ENCODE data around the gene EIPR1. TPM values are rescaled to one million over a fixed set of nuclear protein-coding genes. Genes with fewer than 3 reads are reported as not detected.

Gene EIPR1
- total RNA-seq, 1 experiment from 2014 or later = 40.4 TPM

DNA sequence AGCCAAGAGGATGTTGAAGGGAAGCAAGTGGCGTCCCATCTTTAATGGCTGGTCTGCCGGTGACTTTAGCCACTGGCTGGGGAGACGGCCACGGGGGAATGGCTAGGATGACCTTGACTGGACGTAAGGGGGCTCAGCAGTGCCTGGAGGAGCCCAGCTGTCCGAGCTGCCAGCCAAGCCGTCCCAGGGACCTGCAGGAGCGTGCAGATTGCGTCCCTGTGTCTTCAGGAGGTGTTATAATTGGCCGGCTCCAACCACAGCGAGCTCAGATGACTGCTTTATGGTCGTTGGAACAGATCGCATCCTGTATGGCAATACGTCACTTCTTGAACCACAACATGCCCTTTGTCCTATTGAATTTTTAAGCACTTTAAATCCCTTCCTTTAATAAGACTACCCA is 204.6 kb downstream of the EIPR1 start:
- no peak overlapping the region for H3K4me2 ChIP-seq
- H3K36me3 ChIP-seq (ENCODE audit: low read depth) = no peaks in the 10 kb centered on the region
- no peaks in the 10 kb centered on the region for H3K27me3 ChIP-seq (ENCODE audit: insufficient read depth, low read depth)
- BruUV-seq (replicated peaks) = no TSS peak
- H4K20me1 ChIP-seq (ENCODE audit: insufficient read depth) = no peaks in the 10 kb centered on the region
- no peaks in the 10 kb centered on the region for H3K4me1 ChIP-seq (replicated peaks; ENCODE audit: insufficient read depth)
- no peaks in the 10 kb centered on the region for H3K9me3 ChIP-seq (ENCODE audit: insufficient read depth, low read depth)
- no peaks in the 10 kb centered on the region for H3F3A ChIP-seq (ENCODE audit: insufficient read depth, low read depth)
- TF ChIP-seq, protein P1, sequence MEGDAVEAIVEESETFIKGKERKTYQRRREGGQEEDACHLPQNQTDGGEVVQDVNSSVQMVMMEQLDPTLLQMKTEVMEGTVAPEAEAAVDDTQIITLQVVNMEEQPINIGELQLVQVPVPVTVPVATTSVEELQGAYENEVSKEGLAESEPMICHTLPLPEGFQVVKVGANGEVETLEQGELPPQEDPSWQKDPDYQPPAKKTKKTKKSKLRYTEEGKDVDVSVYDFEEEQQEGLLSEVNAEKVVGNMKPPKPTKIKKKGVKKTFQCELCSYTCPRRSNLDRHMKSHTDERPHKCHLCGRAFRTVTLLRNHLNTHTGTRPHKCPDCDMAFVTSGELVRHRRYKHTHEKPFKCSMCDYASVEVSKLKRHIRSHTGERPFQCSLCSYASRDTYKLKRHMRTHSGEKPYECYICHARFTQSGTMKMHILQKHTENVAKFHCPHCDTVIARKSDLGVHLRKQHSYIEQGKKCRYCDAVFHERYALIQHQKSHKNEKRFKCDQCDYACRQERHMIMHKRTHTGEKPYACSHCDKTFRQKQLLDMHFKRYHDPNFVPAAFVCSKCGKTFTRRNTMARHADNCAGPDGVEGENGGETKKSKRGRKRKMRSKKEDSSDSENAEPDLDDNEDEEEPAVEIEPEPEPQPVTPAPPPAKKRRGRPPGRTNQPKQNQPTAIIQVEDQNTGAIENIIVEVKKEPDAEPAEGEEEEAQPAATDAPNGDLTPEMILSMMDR (conservative IDR thresholded peaks at IDR 0.05) = no peak
- TF ChIP-seq EZH2 (IDR thresholded peaks at IDR 0.05; ENCODE audit: low read depth) = no peak
- no peak overlapping the region for H2AFZ ChIP-seq
- CTCF ChIA-PET = no interaction called here
- POLR2A ChIA-PET (ENCODE audit: unreplicated experiment) = no interaction called here
- H3K27ac ChIP-seq = no peak overlapping the region
- no peak for DNase-seq
- no peaks in the 10 kb centered on the region for H3K79me2 ChIP-seq (ENCODE audit: low read depth)
- no peaks in the 10 kb centered on the region for H3K9me2 ChIP-seq (ENCODE audit: insufficient read depth)
- no peak overlapping the region for H3K4me3 ChIP-seq
- intact Hi-C loops (cut with micrococcal nuclease; ENCODE audit: unreplicated experiment) = no loop called here

GRCh38 chr2:3172265-3172935 is 205.2 kb downstream of the EIPR1 start:
- H3F3A ChIP-seq (ENCODE audit: insufficient read depth, low read depth) = no peaks in the 10 kb centered on the region
- DNase-seq = no peak
- H3K9me2 ChIP-seq (ENCODE audit: insufficient read depth) = no peaks in the 10 kb centered on the region
- H4K20me1 ChIP-seq (ENCODE audit: insufficient read depth) = no peaks in the 10 kb centered on the region
- H3K36me3 ChIP-seq (ENCODE audit: low read depth) = no peaks in the 10 kb centered on the region
- no peaks in the 10 kb centered on the region for H3K9me3 ChIP-seq (ENCODE audit: insufficient read depth, low read depth)
- no peaks in the 10 kb centered on the region for H3K27me3 ChIP-seq (ENCODE audit: insufficient read depth, low read depth)
- intact Hi-C loops (cut with micrococcal nuclease; ENCODE audit: unreplicated experiment) = no loop called here
- H3K4me3 ChIP-seq = no peak overlapping the region
- H3K79me2 ChIP-seq (ENCODE audit: low read depth) = no peaks in the 10 kb centered on the region
- POLR2A ChIA-PET (ENCODE audit: unreplicated experiment) = no interaction called here
- no peak overlapping the region for H3K4me2 ChIP-seq
- TF ChIP-seq, protein P1 (conservative IDR thresholded peaks at IDR 0.05) = no peak
- TF ChIP-seq EZH2 (IDR thresholded peaks at IDR 0.05; ENCODE audit: low read depth) = no peak
- H3K4me1 ChIP-seq (replicated peaks; ENCODE audit: insufficient read depth) = no peaks in the 10 kb centered on the region
- no peak overlapping the region for H3K27ac ChIP-seq
- BruUV-seq (replicated peaks) = no TSS peak
- no peak overlapping the region for H2AFZ ChIP-seq
- CTCF ChIA-PET = no interaction called here

- no peak overlapping the region for H3K4me3 ChIP-seq
These were observed 205.9 kb downstream of the EIPR1 start for GRCh38 chr2:3171564-3172264.

More at GRCh38 chr2:3171564-3172264, 205.9 kb downstream of the EIPR1 start:
- no peak for DNase-seq
- Histone ChIP-seq H3K27me3 (ENCODE audit: insufficient read depth, low read depth) (no peaks in the 10 kb centered on the region), H3K4me1 (replicated peaks; ENCODE audit: insufficient read depth) (no peaks in the 10 kb centered on the region), H3K79me2 (ENCODE audit: low read depth) (no peaks in the 10 kb centered on the region), H3K36me3 (ENCODE audit: low read depth) (no peaks in the 10 kb centered on the region), H3K4me2 (no peak overlapping the region), H4K20me1 (ENCODE audit: insufficient read depth) (no peaks in the 10 kb centered on the region), H3F3A (ENCODE audit: insufficient read depth, low read depth) (no peaks in the 10 kb centered on the region), H3K27ac (no peak overlapping the region), H3K9me2 (ENCODE audit: insufficient read depth) (no peaks in the 10 kb centered on the region), H2AFZ (no peak overlapping the region), H3K9me3 (ENCODE audit: insufficient read depth, low read depth) (no peaks in the 10 kb centered on the region)
- ChIA-PET POLR2A (ENCODE audit: unreplicated experiment) (no interaction called here), CTCF (no interaction called here)
- BruUV-seq (replicated peaks) = no TSS peak
- TF ChIP-seq, protein P1 (conservative IDR thresholded peaks at IDR 0.05) = no peak
- TF ChIP-seq EZH2 (IDR thresholded peaks at IDR 0.05; ENCODE audit: low read depth) = no peak
- intact Hi-C loops (cut with micrococcal nuclease; ENCODE audit: unreplicated experiment) = no loop called here
